Muscle layer of duodenum (tissue), 2 donors: Measurements from ENCODE around the gene UXS1.

ENCODE experiments used
- H3K27ac ChIP-seq: one replicate; pipeline ENCODE4 v1.7.0; 2013; ENCODE audit warnings: mild to moderate bottlenecking, low read length
- H3K27me3 ChIP-seq: one replicate; pipeline ENCODE4 v1.7.0; 2013; ENCODE audit warnings: low read depth, mild to moderate bottlenecking, control low read depth, low read length
- H3K36me3 ChIP-seq, 2 donors: one replicate each; pipeline ENCODE4 v1.7.0; 2013; ENCODE audit warnings: low read length in 2 of 2, control low read depth in 1 of 2, mild to moderate bottlenecking in 1 of 2; ENCODE audit not compliant: insufficient read depth in 2 of 2, control insufficient read depth in 1 of 2
- H3K4me1 ChIP-seq, 2 donors: one replicate each; pipeline ENCODE4 v1.7.0; 2013; ENCODE audit warnings: low read length in 2 of 2, mild to moderate bottlenecking in 2 of 2, control low read depth in 1 of 2, moderate library complexity in 1 of 2; ENCODE audit not compliant: insufficient read depth in 2 of 2, control insufficient read depth in 1 of 2
- H3K4me3 ChIP-seq, 2 donors: one replicate each; pipeline ENCODE4 v1.7.0; 2013; ENCODE audit warnings: low read length in 2 of 2, low read depth in 1 of 2, mild to moderate bottlenecking in 1 of 2
- H3K9me3 ChIP-seq, 2 donors: one replicate each; pipeline ENCODE4 v1.7.0; 2013; ENCODE audit warnings: low read length in 2 of 2, control low read depth in 1 of 2, mild to moderate bottlenecking in 1 of 2; ENCODE audit not compliant: control insufficient read depth in 1 of 2
- donor health status: healthy.

The UXS1 gene

DNA sequence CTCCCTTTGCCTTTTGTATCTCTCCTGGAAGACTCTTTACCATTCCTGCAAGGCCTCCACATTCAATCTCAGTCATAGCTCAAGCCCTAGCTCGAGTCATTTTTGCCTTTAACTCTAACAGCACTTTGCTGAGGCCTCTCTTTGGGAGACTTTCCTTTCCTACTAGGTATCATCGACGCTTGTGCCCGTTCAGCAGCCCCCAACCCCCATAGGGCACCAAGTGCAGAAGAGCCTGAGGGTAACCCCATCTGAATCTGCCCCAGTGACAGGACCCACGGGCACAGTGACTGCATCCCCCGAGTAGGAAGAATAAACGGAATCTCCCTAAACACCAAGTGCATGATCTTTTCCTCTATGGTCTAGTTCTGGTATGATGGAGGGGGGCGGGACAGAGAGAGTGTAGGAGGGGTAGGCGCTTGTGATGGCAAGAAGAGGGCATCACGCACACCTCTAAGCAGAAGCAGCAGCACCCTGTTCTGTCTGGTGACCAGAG is 66.3 kb downstream of the UXS1 start:
- H3K27ac ChIP-seq, result no peak overlapping the region
- no peaks in the 10 kb centered on the region for H3K27me3 ChIP-seq
- peaks cover 3 to 21% of the 10 kb centered on the region in 2 donors for H3K36me3 ChIP-seq
- no peak overlapping the region for H3K4me3 ChIP-seq
- peaks cover 0 to 6% of the 10 kb centered on the region in 2 donors for H3K4me1 ChIP-seq
- H3K9me3 ChIP-seq, result no peaks in the 10 kb centered on the region

DNA sequence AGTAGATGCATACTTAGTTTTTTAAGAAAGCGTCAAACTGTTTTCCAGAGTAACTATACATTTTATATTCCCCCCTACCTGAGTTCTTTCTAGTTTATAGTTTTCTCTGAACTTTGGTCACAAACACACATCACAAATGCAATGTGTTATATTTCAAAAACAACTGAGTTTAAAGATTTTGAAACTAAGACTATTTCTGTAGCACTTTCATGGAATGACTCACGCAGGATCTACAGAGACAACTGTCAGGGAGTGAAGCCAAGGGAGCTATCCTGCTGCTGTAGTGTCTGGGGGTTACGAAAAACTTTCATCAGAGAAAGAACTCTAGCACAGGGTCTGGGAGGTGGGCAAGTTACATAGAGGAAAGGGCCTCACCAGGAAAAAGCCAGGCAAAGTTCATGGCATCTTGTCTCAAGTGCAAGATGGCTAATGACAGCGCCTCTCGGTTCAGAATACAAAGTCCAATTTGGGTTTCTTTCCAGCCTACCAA is 66.8 kb downstream of the UXS1 start:
- peaks cover 0 to 6% of the 10 kb centered on the region in 2 donors for H3K4me1 ChIP-seq
- no peaks in the 10 kb centered on the region for H3K9me3 ChIP-seq
- no peak overlapping the region for H3K27ac ChIP-seq
- H3K36me3 ChIP-seq, result peaks cover 3 to 24% of the 10 kb centered on the region in 2 donors
- no peak overlapping the region for H3K4me3 ChIP-seq
- no peaks in the 10 kb centered on the region for H3K27me3 ChIP-seq

DNA sequence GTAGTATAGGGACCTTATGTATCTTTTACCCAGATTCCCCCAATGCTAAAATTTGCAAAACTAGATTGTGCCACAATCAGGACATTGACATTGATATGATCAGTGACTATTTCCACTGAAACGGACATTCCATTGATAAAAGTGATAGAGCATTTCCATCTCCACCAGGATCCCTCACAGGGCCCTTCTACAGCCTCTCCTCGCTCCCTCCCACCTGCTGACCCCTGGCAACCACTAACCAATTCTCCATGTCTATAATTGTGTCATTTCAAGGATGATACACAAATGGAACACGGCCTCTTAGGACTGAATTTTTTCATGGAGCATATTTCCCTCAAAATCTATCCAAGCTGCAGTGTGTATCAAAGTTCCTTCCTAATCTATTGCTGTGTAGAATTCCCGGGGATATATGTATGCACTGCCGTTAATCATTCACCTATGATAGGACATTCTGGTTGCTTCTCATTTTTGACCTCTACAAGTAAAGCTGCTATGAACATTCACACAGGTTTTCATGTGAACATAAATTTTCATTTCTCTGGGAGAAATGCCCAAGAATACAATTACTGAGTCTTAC is 67.3 kb downstream of the UXS1 start:
- Histone ChIP-seq H3K36me3 (peaks cover 3 to 24% of the 10 kb centered on the region in 2 donors), H3K27ac (no peak overlapping the region), H3K27me3 (no peaks in the 10 kb centered on the region), H3K9me3 (no peaks in the 10 kb centered on the region), H3K4me1 (peaks cover 0 to 6% of the 10 kb centered on the region in 2 donors), H3K4me3 (no peak overlapping the region)

DNA sequence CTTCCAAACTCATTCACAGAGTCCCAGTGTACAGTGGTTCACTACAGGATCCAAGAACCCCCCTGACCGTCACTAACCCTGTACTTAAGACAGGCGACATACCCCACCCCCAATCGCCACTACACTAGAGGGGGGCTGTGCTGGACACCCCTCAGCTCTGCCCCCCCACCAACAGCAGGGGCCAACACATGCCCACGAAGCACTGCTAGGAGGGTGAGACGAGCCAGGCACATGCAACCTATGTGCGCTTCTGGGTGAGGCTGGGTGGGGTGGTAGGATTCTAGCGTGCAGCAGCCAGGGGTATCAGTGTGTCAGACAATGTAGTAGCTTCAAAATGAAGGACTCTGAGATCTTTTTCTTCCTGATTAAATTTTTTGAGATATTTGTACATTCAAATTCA is 67.8 kb downstream of the UXS1 start:
- Histone ChIP-seq H3K27ac (no peak overlapping the region), H3K4me1 (peaks cover 0 to 6% of the 10 kb centered on the region in 2 donors), H3K4me3 (no peak overlapping the region), H3K36me3 (peaks cover 3 to 24% of the 10 kb centered on the region in 2 donors), H3K27me3 (no peaks in the 10 kb centered on the region), H3K9me3 (no peaks in the 10 kb centered on the region)

DNA sequence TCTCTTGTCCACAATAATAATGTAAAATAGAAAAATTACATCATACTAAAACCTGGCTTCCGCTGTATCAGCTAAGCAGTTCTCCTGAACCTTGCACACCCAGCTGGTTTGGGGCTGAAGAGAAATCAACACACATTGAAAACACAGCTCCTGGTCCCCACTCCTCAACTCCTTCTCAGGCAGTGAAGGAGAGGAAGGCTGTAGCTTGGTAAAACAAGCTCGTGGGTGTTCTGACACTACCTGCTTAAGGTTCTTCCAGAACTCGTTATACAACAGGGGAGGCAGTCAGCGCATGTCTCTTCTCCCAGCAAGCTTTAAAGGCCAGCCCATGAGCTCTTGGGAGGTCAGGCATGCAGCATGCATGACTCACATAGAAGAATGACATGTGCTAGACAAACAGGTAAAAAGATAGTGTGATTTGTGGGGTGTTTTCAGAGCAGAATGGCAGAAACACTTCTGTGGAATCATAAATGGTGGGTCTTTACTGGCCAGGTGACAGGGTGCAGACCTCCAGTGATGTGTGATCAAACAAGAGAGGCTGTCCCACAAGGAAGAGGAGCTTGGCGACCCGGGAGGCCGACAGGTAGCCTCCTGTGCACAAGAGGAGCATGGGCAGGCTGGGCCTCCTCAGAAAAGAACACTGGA is 69.1 kb downstream of the UXS1 start:
- no peak overlapping the region for H3K27ac ChIP-seq

DNA sequence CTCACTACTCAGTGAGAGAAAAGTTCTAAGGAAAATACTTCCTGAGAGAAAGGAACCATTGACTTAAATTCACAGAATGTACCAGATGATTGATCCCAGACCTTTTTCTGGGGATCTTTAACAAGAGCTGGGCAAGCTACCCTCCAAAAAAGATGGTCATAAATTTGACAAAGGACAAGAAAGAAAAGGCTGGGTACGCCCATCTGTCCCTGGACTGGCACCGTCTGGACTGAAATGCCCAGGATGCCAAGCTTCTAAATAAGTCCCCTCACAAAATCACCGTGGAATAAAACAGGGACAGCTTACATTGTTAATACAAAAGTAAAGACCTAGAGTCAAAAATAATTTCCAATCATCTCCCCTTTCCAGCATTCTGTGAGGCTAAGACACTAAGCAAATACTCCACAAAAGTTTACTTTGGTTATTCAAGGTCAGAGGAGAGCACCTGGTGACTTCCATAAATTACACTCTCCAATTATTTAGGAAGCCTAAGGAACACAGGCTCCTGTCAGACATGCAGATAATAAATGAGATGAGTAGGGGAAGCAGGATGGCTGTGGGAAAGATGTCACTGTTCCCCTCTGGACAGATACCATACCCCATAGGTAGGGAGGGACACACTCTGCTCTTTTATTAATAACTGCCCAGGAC is 69.9 kb downstream of the UXS1 start:
- H3K4me1 ChIP-seq, result no peaks in the 10 kb centered on the region
- H3K36me3 ChIP-seq, result peaks cover 3 to 36% of the 10 kb centered on the region in 2 donors
- no peak overlapping the region for H3K4me3 ChIP-seq
- no peaks in the 10 kb centered on the region for H3K9me3 ChIP-seq
- H3K27me3 ChIP-seq, result no peaks in the 10 kb centered on the region
- no peak overlapping the region for H3K27ac ChIP-seq

More for the DNA sequence above, 69.1 kb downstream of the UXS1 start:
- Histone ChIP-seq H3K36me3 (peaks cover 3 to 35% of the 10 kb centered on the region in 2 donors), H3K4me1 (no peaks in the 10 kb centered on the region), H3K4me3 (no peak overlapping the region), H3K9me3 (no peaks in the 10 kb centered on the region), H3K27me3 (no peaks in the 10 kb centered on the region)

DNA sequence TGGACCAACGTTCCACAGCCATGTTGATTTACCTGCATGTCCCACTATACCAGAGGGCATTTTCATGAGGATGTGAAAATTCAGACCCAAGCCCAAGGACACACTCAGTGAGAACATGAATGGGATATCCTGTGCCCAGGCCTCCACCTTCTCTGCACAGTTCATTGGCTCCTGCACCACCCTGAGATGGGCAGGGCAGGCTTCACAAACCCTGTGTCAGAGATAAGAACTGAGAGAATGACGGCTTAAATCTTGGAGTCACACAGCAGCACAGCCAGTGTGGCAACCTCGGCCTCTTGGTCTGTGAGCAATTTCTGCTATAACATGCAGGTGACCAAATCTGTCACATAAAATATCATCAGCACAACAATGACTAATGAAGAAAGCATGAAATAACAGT is 71.9 kb downstream of the UXS1 start:
- H3K9me3 ChIP-seq, result no peaks in the 10 kb centered on the region
- H3K4me1 ChIP-seq, result no peaks in the 10 kb centered on the region

DNA sequence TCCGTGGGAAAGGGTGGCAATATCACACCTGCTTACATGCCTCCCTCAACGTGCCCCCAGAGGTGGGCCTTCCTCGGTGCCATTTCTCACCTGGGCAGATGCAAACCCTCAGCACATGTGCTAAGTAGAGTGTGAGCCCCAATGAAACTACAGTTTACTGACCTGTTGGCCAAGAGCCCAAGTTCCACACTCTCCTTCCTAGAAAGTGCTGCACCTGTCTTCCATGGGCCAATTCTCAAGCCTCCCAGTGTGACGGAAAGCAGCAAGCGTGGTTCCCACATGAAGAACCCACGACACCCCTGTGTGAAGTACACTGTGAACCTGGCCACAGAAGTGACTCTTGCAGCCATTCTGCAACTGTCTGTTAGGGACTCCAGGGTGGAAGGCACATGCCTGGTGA is 73.7 kb downstream of the UXS1 start:
- Histone ChIP-seq H3K36me3 (peaks cover 0 to 35% of the 10 kb centered on the region in 2 donors), H3K27me3 (no peaks in the 10 kb centered on the region), H3K4me1 (no peaks in the 10 kb centered on the region), H3K4me3 (no peak overlapping the region), H3K27ac (no peak overlapping the region), H3K9me3 (no peaks in the 10 kb centered on the region)

More for the DNA sequence above, 71.9 kb downstream of the UXS1 start:
- H3K27ac ChIP-seq, result no peak overlapping the region
- H3K27me3 ChIP-seq, result no peaks in the 10 kb centered on the region
- H3K4me3 ChIP-seq, result no peak overlapping the region
- peaks cover 0 to 37% of the 10 kb centered on the region in 2 donors for H3K36me3 ChIP-seq

DNA sequence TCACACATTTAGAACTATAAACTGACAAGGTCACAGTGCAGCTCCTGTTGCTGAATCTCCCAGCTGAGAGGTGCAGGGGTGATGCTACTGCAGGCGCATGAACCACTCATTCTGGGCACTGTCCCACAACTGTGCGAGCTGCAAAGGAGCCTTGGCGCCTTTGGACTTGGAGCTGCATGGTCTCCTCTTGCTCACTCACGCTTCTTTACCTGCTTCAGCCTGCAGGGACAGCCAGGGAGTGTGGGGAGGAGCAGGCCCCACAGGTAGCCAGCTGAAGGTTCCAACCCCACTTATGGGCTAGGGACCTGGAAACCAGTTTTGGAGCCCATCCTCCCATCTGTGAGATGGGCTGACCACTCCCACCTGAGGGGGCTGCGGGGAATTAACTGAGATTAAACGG is 75.0 kb downstream of the UXS1 start:
- no peaks in the 10 kb centered on the region for H3K9me3 ChIP-seq
- H3K36me3 ChIP-seq, result peaks cover 0 to 28% of the 10 kb centered on the region in 2 donors
- H3K27me3 ChIP-seq, result no peaks in the 10 kb centered on the region
- H3K4me1 ChIP-seq, result no peaks in the 10 kb centered on the region
- H3K4me3 ChIP-seq, result no peak overlapping the region
- no peak overlapping the region for H3K27ac ChIP-seq

DNA sequence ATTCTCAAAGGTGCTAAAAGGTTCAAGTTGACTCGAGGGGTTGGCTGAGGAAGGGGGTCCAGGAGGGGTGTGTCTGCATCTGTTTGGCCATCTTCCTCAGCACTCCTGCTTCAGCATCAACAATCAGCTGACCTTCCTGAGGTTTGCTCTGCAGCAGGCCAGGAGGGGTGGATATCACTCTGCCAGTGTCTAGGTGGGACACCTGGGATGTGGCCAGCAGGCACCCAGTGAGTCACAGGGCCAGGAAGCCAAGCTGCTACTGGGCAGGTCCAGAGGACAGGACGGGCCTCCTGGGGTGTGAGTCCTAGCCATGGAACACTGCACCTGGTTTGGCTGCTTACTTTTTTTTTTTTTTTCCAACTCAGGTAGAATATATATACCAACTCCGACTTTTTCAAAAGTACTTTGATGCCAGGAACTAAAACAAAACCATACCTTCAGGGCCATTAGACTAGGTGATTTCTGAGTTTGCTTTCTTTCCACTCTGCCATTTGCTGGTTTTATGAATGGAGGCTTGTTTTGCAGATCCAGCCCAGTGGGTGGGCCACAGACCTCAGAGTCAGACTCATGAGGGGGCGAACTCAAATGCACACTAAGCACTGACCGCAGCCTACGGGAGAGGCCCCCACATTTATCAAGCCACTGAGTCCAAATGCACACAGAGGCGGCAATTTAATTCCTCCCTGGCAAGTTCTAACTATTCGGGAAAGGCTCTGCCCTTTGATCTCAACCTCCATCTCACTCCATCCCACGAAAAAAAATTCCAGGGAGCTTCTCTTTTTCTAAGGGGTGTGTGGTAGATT is 76.0 kb downstream of the UXS1 start:
- no peak overlapping the region for H3K4me3 ChIP-seq
- no peaks in the 10 kb centered on the region for H3K27me3 ChIP-seq
- no peaks in the 10 kb centered on the region for H3K4me1 ChIP-seq
- no peak overlapping the region for H3K27ac ChIP-seq
- H3K36me3 ChIP-seq, result peaks cover 0 to 28% of the 10 kb centered on the region in 2 donors
- H3K9me3 ChIP-seq, result no peaks in the 10 kb centered on the region

DNA sequence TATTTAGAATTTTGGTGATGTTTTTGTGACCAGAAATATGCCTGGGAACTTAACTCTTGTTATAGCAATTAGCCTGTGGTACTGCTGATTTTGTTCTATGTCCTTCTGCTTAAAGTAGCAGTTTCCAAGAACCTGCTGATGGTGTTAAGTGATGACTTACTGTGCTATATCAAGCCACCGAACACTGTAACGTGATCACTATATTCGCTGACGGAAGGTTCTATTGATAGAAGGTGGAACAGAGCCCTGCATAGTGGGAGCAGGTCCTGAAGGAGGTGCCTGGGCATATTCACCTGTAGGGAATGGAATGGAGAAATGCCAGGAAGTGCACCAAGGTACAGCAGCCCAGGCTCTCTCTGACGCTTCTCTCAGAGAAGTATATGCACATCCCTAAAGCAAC is 76.8 kb downstream of the UXS1 start:
- Histone ChIP-seq H3K36me3 (peaks cover 0 to 28% of the 10 kb centered on the region in 2 donors), H3K27ac (no peak overlapping the region), H3K27me3 (no peaks in the 10 kb centered on the region), H3K4me1 (no peaks in the 10 kb centered on the region), H3K4me3 (no peak overlapping the region), H3K9me3 (no peaks in the 10 kb centered on the region)
